ENCODE measurements around the gene DRG2.

The DRG2 gene

GRCh38 chr17:18087610-18088491 is at the start of gene DRG2:
TSS of gene DRG2 (plus strand) at chr17:18087948. CDS start at chr17:18088024, 76 bp downstream.
- peak; percentile 72 for DNase-seq

- no peak for DNase-seq
Observed at GRCh38 chr17:18038149-18038850, 49.4 kb upstream of the DRG2 start.

- peak; percentile 94 for DNase-seq
Observed at GRCh38 chr17:18038861-18039534, 48.8 kb upstream of the DRG2 start, which contains the start of the genes ATPAF2 and GID4. TSS of gene ATPAF2 (minus strand) at chr17:18039168. CDS start at chr17:18039013, 155 bp downstream. TSS of gene GID4 (plus strand) at chr17:18039408. CDS start at chr17:18039465, 57 bp downstream.

GRCh38 chr17:18039535-18040260 is 48.0 kb upstream of the DRG2 start:
- DNase-seq, result no peak

- DNase-seq, result no peak
Observed at GRCh38 chr17:18040261-18040858, 47.4 kb upstream of the DRG2 start.

GRCh38 chr17:18041776-18042175 is 46.0 kb upstream of the DRG2 start:
- no peak for DNase-seq

GRCh38 chr17:18042983-18043382 is 44.8 kb upstream of the DRG2 start:
- no peak for DNase-seq

- no peak for DNase-seq
Observed at GRCh38 chr17:18043491-18043890, 44.3 kb upstream of the DRG2 start.

GRCh38 chr17:18044609-18045008 is 43.1 kb upstream of the DRG2 start:
- no peak for DNase-seq

- no peak for DNase-seq
Observed at GRCh38 chr17:18045691-18046350, 41.9 kb upstream of the DRG2 start.

GRCh38 chr17:18055597-18055996 is 32.2 kb upstream of the DRG2 start:
- no peak for DNase-seq

- DNase-seq, result no peak
Observed at GRCh38 chr17:18056214-18056613, 31.5 kb upstream of the DRG2 start.

GRCh38 chr17:18059283-18059682 is 28.5 kb upstream of the DRG2 start:
- no peak for DNase-seq

GRCh38 chr17:18064053-18064452 is 23.7 kb upstream of the DRG2 start:
- DNase-seq, result no peak

GRCh38 chr17:18065546-18065945 is 22.2 kb upstream of the DRG2 start:
- DNase-seq, result no peak

- no peak for DNase-seq
Observed at GRCh38 chr17:18066866-18067265, 20.9 kb upstream of the DRG2 start.

GRCh38 chr17:18069101-18069500 is 18.6 kb upstream of the DRG2 start:
- no peak for DNase-seq

GRCh38 chr17:18070861-18071340 is 16.8 kb upstream of the DRG2 start:
- DNase-seq, result no peak

- DNase-seq, result no peak
Observed at GRCh38 chr17:18071751-18072150, 16.0 kb upstream of the DRG2 start.

GRCh38 chr17:18074566-18075272 is 13.0 kb upstream of the DRG2 start:
- DNase-seq, result no peak

GRCh38 chr17:18076936-18077335 is 10.8 kb upstream of the DRG2 start:
- DNase-seq, result no peak

All from NCI-H1048 (cell line).